Breast epithelium (tissue), 4 donors: ENCODE results near the gene RHOH. TPM values are rescaled to one million over a fixed set of nuclear protein-coding genes. Genes with fewer than 3 reads are reported as not detected.

ENCODE experiments used
- DNase-seq, 2 donors: peaks; one replicate each; pipeline ENCODE4 v3.0.0-alpha.2; 2019; ENCODE audit warnings: low spot score in 2 of 2
- H3K27ac ChIP-seq, 2 donors: fragments of 200-600 bp; sonication (generic) in 1 of 2; one replicate each; pipeline ENCODE4 v1.5.1; 2016 to 2019; ENCODE audit warnings: mild to moderate bottlenecking in 1 of 2
- H3K27me3 ChIP-seq, 2 donors: fragments of 200-600 bp; sonication (generic) in 1 of 2; one replicate each; pipeline versions ENCODE4 v1.5.1 to v1.6.0; 2017 to 2019; ENCODE audit warnings: control low read depth in 1 of 2, mild to moderate bottlenecking in 1 of 2
- H3K36me3 ChIP-seq: fragments of 200-600 bp; one replicate; pipeline ENCODE4 v1.5.1; 2019
- H3K4me1 ChIP-seq, 2 donors: fragments of 200-600 bp; sonication (generic); one replicate each; pipeline ENCODE4 v1.5.1; 2016 to 2019; ENCODE audit warnings: control low read depth in 1 of 2
- H3K4me3 ChIP-seq, 3 donors: fragments of 200-600 bp; sonication (generic); 1 replicate in 2 of 3; 2 replicates in 1 of 3; pipeline ENCODE4 v1.5.1; 2016 to 2019; ENCODE audit warnings: mild to moderate bottlenecking in 3 of 3, moderate library complexity in 2 of 3
- H3K9me3 ChIP-seq, 2 donors: fragments of 200-600 bp; sonication (generic) in 1 of 2; one replicate each; pipeline ENCODE4 v1.5.1; 2016 to 2019; ENCODE audit warnings: control low read depth in 1 of 2
- POLR2A ChIP-seq: fragments of 450-650 bp; IDR thresholded peaks from one replicate; pipeline ENCODE4 v1.6.1; 2016; ENCODE audit warnings: antibody characterized with exemption, mild to moderate bottlenecking, moderate library complexity
- POLR2AphosphoS5 ChIP-seq, 3 donors: sonication (generic); formaldehyde crosslinking; IDR thresholded peaks; one replicate each; pipeline ENCODE4 v1.6.1; 2017; ENCODE audit warnings: antibody characterized with exemption in 3 of 3
- intact Hi-C: fragments of 100-400 bp; cut with DNase I; formaldehyde crosslinking; loops from one replicate; pipeline ENCODE4 v1.15.1; 2023; ENCODE audit warnings: low total_unique reads
- total RNA-seq, 3 donors: library from RNA; depleted of rRNA; stranded (reverse); fragments of >200 nt; gene quantifications; one replicate each; pipeline ENCODE4 v1.1.0, GENCODE V29; 2016
- TF ChIP-seq, protein P1 (sequence below), 3 donors: fragments of 450-650 bp; IDR thresholded peaks; one replicate each; pipeline ENCODE4 v1.5.1; 2016 to 2017; ENCODE audit warnings: antibody characterized with exemption in 3 of 3, mild to moderate bottlenecking in 3 of 3, moderate library complexity in 3 of 3

RHOH gene
- total RNA-seq, 3 donors from 2014 or later = 5.0 to 16.4 (median 9.7) TPM

DNA sequence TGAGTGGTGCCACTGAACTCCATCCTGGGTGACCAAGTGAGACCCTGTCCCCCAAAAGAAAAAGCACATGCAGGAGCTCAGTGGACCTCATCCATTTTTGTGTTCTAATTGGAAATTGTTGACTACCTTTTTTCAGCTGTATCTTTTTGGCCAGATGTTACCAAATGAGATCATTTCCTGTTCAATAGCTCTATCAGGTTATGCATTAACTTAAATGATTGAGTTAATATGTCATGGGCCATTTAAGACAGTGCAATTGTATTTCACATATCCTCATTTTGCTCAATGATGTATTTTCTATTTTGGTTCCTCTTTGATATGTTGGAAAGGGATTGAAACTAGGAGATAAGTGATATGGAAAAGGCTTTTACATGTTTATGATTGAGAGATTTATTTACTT, 26.2 kb upstream of the RHOH start:
- no peak for DNase-seq
- no peaks in the 10 kb centered on the region for H3K36me3 ChIP-seq
- H3K4me3 ChIP-seq = no peak overlapping the region
- TF ChIP-seq POLR2AphosphoS5 (IDR thresholded peaks at IDR 0.05) (no peak), POLR2A (no peak)
- TF ChIP-seq, protein P1, sequence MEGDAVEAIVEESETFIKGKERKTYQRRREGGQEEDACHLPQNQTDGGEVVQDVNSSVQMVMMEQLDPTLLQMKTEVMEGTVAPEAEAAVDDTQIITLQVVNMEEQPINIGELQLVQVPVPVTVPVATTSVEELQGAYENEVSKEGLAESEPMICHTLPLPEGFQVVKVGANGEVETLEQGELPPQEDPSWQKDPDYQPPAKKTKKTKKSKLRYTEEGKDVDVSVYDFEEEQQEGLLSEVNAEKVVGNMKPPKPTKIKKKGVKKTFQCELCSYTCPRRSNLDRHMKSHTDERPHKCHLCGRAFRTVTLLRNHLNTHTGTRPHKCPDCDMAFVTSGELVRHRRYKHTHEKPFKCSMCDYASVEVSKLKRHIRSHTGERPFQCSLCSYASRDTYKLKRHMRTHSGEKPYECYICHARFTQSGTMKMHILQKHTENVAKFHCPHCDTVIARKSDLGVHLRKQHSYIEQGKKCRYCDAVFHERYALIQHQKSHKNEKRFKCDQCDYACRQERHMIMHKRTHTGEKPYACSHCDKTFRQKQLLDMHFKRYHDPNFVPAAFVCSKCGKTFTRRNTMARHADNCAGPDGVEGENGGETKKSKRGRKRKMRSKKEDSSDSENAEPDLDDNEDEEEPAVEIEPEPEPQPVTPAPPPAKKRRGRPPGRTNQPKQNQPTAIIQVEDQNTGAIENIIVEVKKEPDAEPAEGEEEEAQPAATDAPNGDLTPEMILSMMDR (IDR thresholded peaks at IDR 0.05) = no peak
- intact Hi-C loops = no loop called here
- H3K27me3 ChIP-seq = no peaks in the 10 kb centered on the region
- H3K4me1 ChIP-seq = no peaks in the 10 kb centered on the region
- H3K9me3 ChIP-seq = peaks cover 0 to 19% of the 10 kb centered on the region in 2 donors
- no peak overlapping the region for H3K27ac ChIP-seq

DNA sequence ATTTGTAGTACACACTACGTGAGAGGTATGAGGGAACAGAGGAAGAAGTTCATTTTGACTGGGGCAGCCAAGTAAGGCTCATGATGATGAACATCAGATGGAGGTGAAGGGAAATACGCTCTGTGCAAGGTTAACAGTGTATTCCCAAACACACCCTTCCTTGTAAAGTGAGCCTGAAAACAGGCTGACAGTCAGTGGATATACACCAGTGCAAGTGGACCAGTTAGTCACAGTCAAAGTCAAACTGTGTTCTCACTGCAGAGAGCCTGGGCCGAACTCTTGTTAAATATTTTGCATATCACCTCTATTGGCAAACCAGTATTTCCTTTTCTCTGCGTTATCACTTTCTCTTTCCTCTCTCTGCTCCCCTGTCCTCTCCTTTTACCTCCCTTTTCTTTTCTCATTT, 23.4 kb upstream of the RHOH start:
- intact Hi-C loops = no loop called here
- Histone ChIP-seq H3K27ac (no peak overlapping the region), H3K27me3 (no peaks in the 10 kb centered on the region), H3K4me1 (no peaks in the 10 kb centered on the region), H3K4me3 (no peak overlapping the region), H3K9me3 (peaks cover 0 to 5% of the 10 kb centered on the region in 2 donors), H3K36me3 (no peaks in the 10 kb centered on the region)
- no peak for DNase-seq
- TF ChIP-seq POLR2A = no peak
- TF ChIP-seq, protein P1 (IDR thresholded peaks at IDR 0.05) = no peak
- TF ChIP-seq POLR2AphosphoS5 (IDR thresholded peaks at IDR 0.05) = no peak

DNA sequence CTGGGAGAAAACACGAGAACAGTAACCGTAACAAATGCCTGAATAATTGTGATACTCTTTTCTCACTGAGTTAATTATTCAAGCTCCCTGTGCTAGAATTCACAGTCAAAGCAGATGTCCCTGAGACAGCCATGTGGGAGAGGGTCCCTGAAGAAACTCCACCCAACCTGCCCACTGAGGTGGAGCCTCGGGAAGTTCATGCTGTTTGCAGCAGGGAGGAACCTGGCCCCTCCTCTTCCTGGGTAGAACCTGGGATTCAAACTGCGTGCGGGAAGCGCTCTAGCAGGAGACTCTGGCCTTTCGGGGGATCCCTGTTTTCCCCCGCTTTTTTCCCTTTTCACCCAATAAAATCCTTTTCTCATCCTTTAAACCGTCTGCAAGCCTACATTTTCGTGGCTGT, 20.2 kb upstream of the RHOH start:
- H3K27me3 ChIP-seq = no peaks in the 10 kb centered on the region
- no peak overlapping the region for H3K27ac ChIP-seq
- no peak for TF ChIP-seq POLR2AphosphoS5 (IDR thresholded peaks at IDR 0.05)
- TF ChIP-seq, protein P1 (IDR thresholded peaks at IDR 0.05) = no peak
- no peak for TF ChIP-seq POLR2A
- no peak overlapping the region for H3K4me3 ChIP-seq
- no peaks in the 10 kb centered on the region for H3K4me1 ChIP-seq
- no peaks in the 10 kb centered on the region for H3K36me3 ChIP-seq
- DNase-seq = no peak
- intact Hi-C loops = loop anchor here (5.0 kb wide), 1 partner anchor 549 kb away; no protein-coding TSS in a partner anchor
- H3K9me3 ChIP-seq = no peaks in the 10 kb centered on the region

DNA sequence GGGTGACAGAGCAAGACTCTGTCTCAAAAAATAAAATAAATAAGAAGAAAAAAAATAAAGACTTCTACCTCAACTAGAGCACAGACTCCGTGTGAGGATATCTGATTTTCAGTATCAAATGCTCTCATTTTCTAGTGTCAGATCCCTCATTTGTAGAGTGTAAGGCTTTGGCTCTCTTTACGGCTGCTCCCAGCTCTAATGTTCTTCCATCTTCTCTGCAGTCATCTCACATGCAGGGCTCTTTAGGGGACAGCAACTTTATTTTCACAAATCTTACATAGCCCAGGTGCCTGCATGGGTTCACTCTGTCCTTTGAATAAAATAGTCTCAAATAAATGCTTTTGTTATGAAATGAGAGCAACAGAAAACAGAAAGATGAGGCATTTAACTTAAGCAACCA, 19.2 kb upstream of the RHOH start:
- intact Hi-C loops = loop anchor here (5.0 kb wide), 1 partner anchor 550 kb away; no protein-coding TSS in a partner anchor
- Histone ChIP-seq H3K4me3 (no peak overlapping the region), H3K27me3 (no peaks in the 10 kb centered on the region), H3K4me1 (no peaks in the 10 kb centered on the region), H3K27ac (no peak overlapping the region), H3K36me3 (no peaks in the 10 kb centered on the region), H3K9me3 (no peaks in the 10 kb centered on the region)
- TF ChIP-seq POLR2A (no peak), POLR2AphosphoS5 (IDR thresholded peaks at IDR 0.05) (no peak)
- TF ChIP-seq, protein P1 (IDR thresholded peaks at IDR 0.05) = no peak
- no peak for DNase-seq

DNA sequence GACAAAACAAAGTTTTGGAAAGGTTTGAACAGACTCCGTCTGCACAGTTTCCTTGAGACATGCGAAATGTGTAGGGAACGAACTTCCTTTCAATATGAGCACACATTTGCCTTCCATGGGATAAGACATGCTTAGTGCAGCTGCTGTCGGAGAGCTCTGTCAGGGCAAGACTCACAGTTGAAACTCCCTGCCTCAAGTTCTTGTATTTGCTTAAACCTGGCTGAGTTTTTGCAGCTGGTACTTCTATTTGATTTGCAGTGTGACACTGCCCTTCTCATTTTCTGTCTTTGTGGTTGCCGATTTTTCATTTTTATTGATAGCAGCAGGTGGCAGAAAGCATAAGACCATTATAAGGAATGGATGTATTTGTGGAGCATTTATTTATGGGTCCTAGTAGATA, 18.2 kb upstream of the RHOH start:
- Histone ChIP-seq H3K4me1 (no peaks in the 10 kb centered on the region), H3K27me3 (no peaks in the 10 kb centered on the region), H3K4me3 (no peak overlapping the region), H3K36me3 (no peaks in the 10 kb centered on the region), H3K9me3 (no peaks in the 10 kb centered on the region), H3K27ac (no peak overlapping the region)
- TF ChIP-seq, protein P1 (IDR thresholded peaks at IDR 0.05) = no peak
- no peak for TF ChIP-seq POLR2A
- no peak for TF ChIP-seq POLR2AphosphoS5 (IDR thresholded peaks at IDR 0.05)
- intact Hi-C loops = loop anchor here (5.0 kb wide), 1 partner anchor 551 kb away; no protein-coding TSS in a partner anchor
- no peak for DNase-seq
